BE2C (cell line): ENCODE measurements around the gene TAF13.

Experiments
- DNase-seq: peaks from one replicate; pipeline ENCODE4 v3.0.0-alpha.2; 2020
- H3K27me3 ChIP-seq: fragments of 250-450 bp; sonication (Bioruptor Pico); 2 replicates; pipeline ENCODE4 v1.5.1; 2020; ENCODE audit warnings: mild to moderate bottlenecking
- H3K36me3 ChIP-seq: fragments of 250-450 bp; sonication (Bioruptor Pico); 2 replicates; pipeline ENCODE4 v1.5.1; 2020; ENCODE audit warnings: mild to moderate bottlenecking
- H3K4me1 ChIP-seq: fragments of 250-450 bp; sonication (Bioruptor Pico); 2 replicates; pipeline ENCODE4 v1.5.1; 2020
- H3K4me3 ChIP-seq: 2 replicates; pipeline ENCODE4 v1.5.1; 2011; ENCODE audit warnings: low read depth, low read length
- H3K9me3 ChIP-seq: fragments of 250-450 bp; sonication (Bioruptor Pico); 2 replicates; pipeline ENCODE4 v1.5.1; 2020
- TF ChIP-seq, protein P1 (sequence below): IDR thresholded peaks from 2 replicates; pipeline ENCODE4 v1.5.1; 2012; ENCODE audit warnings: mild to moderate bottlenecking, low read depth, low read length

TAF13 gene

DNA sequence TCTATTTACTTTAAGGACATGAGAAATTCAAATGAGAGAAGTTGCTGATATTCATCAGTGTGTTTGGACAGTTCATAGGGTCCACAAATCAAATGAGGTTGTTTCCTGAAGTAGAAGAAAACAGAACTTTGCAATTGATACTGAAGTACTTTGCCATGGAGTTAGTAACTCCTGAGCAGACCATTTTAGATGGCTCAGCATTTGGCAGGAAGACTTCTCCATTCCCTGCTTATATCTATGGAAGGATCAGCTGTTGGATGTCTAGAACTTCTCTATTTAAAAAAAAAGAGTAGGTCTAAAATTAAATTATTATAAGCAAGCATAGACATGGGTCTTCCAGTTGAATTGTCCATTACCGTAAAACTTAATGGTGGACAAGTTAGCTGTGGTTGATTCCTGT is 19.8 kb upstream of the TAF13 start:
- H3K4me1 ChIP-seq = no peaks in the 10 kb centered on the region
- no peak for DNase-seq
- no peaks in the 10 kb centered on the region for H3K27me3 ChIP-seq
- H3K9me3 ChIP-seq = no peaks in the 10 kb centered on the region
- H3K4me3 ChIP-seq = no peak overlapping the region
- H3K36me3 ChIP-seq = peaks cover 10% of the 10 kb centered on the region
- TF ChIP-seq, protein P1, sequence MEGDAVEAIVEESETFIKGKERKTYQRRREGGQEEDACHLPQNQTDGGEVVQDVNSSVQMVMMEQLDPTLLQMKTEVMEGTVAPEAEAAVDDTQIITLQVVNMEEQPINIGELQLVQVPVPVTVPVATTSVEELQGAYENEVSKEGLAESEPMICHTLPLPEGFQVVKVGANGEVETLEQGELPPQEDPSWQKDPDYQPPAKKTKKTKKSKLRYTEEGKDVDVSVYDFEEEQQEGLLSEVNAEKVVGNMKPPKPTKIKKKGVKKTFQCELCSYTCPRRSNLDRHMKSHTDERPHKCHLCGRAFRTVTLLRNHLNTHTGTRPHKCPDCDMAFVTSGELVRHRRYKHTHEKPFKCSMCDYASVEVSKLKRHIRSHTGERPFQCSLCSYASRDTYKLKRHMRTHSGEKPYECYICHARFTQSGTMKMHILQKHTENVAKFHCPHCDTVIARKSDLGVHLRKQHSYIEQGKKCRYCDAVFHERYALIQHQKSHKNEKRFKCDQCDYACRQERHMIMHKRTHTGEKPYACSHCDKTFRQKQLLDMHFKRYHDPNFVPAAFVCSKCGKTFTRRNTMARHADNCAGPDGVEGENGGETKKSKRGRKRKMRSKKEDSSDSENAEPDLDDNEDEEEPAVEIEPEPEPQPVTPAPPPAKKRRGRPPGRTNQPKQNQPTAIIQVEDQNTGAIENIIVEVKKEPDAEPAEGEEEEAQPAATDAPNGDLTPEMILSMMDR = no peak

DNA sequence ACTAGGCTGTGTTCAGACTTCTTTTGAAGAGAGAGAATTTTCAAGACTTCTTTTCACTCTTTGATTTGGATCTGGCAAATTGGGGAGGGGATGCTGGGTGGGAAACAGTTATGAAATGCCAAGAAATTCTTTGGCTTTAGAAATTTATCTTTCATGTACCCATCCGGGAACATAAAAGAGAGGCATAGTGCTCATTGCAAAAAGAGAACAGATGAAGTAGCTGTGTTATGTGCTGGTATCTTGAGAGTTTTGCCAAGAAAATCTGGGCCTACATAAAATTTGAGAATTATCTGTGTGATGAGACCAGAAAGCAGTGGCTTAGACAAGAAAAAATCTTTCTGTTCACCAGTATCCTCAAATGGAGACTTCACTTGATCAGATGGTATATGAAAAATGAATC is 19.1 kb upstream of the TAF13 start:
- TF ChIP-seq, protein P1 = no peak
- Histone ChIP-seq H3K4me1 (no peaks in the 10 kb centered on the region), H3K4me3 (no peak overlapping the region), H3K36me3 (peaks cover 10% of the 10 kb centered on the region), H3K9me3 (no peaks in the 10 kb centered on the region), H3K27me3 (no peaks in the 10 kb centered on the region)
- no peak for DNase-seq

- no peaks in the 10 kb centered on the region for H3K9me3 ChIP-seq
- H3K4me1 ChIP-seq = no peaks in the 10 kb centered on the region
- no peak for DNase-seq
- H3K4me3 ChIP-seq = no peak overlapping the region
- H3K27me3 ChIP-seq = no peaks in the 10 kb centered on the region
- TF ChIP-seq, protein P1 = no peak
- H3K36me3 ChIP-seq = peaks cover 10% of the 10 kb centered on the region
Observed at GRCh38 chr1:109094377-109094803, 18.6 kb upstream of the TAF13 start.

DNA sequence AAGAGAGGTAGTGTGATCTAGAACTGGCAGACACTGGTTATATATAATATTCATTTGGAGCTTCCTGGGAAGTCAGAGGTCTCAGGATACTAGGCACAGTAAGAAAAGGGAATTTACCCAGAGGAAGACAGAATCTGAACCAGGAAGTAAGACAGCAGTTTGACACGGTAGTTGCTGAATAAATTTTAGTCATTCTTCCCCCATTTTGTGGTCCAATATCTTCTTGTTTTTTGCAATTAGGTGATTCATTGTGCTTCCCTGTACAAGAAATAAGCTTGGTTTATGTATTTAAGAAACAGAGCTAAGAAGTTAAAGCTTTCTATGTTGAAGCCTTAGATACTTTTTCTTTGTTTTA is 16.0 kb upstream of the TAF13 start:
- Histone ChIP-seq H3K36me3 (peaks cover 10% of the 10 kb centered on the region), H3K27me3 (no peaks in the 10 kb centered on the region), H3K4me1 (no peaks in the 10 kb centered on the region), H3K9me3 (no peaks in the 10 kb centered on the region), H3K4me3 (peak overlapping the region; percentile 85)
- DNase-seq = no peak
- TF ChIP-seq, protein P1 = no peak

DNA sequence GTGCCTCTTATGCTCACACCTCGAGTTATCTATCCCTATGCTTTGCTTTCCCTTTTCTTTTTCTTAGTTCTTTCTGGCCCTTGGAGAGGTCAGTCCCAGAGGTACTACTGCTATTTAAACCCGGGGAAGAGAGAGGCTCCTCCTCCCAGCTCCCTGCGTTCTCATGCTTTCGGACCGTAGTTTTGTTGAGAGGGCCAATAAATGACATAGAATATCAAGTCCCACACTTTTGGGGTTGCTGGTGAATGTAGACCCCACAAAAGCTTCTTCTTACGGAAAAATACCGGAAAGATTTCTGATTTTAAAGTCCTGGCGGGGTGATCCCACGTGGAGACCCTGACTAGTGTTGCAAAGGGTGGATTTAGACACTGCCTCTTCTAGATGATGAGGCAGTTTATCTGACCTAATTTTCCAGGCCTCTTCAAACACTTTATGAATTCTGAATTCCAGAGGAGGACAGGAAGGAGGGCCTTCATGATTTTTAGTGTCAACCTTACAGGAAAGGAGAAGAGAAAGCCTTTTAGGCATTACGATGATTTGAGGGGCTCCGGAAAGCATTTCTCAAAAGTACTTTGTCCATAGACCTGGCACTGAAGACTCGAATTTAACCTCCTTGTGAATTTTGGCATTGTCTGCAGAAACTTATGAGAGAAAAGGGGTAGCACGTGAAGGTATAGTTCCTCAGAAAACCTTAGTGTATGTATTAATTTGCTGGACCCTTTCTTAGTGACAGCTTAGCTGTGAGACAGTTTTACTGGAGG is 15.5 kb upstream of the TAF13 start:
- Histone ChIP-seq H3K36me3 (peaks cover 10% of the 10 kb centered on the region), H3K27me3 (no peaks in the 10 kb centered on the region), H3K9me3 (no peaks in the 10 kb centered on the region), H3K4me1 (no peaks in the 10 kb centered on the region), H3K4me3 (peak overlapping the region; percentile 85)
- TF ChIP-seq, protein P1 = no peak
- no peak for DNase-seq
